Keratinocyte (primary cell): ENCODE measurements around the gene TXNL4A. TPM values are rescaled to one million over a fixed set of nuclear protein-coding genes. Genes with fewer than 3 reads are reported as not detected.
A peak's percentile ranks its signal among the peaks of the same experiment; 100 is the strongest.

Experiments used
- DNase-seq: peaks from one replicate; pipeline ENCODE4 v3.0.0-alpha.2; 2011; ENCODE audit warnings: low read depth, missing footprints, low spot score
- FAIRE-seq: peaks from 2 replicates; lab custom pipeline; 2011; peaks lifted over from hg19 to GRCh38; lab: Jason Lieb, UNC
- H2AFZ ChIP-seq: 2 replicates; pipeline ENCODE4 v1.6.0; 2012; ENCODE audit warnings: low read length, control low read depth, inconsistent platforms; ENCODE audit not compliant: control insufficient read depth
- H3K27ac ChIP-seq: 2 replicates; pipeline ENCODE4 v1.5.1; 2011; ENCODE audit warnings: low read length; ENCODE audit not compliant: control insufficient read depth, insufficient read depth
- H3K27me3 ChIP-seq: 3 replicates; pipeline ENCODE4 v1.6.0; 2011; ENCODE audit warnings: low read length; ENCODE audit not compliant: control insufficient read depth, insufficient read depth; ENCODE audit errors: extremely low read depth
- H3K36me3 ChIP-seq, 2 experiments: 2 replicates in 1 of 2; 3 replicates in 1 of 2; pipeline ENCODE4 v1.5.1; 2011; ENCODE audit warnings: low read length in 2 of 2, mild to moderate bottlenecking in 1 of 2; ENCODE audit not compliant: control insufficient read depth in 2 of 2, insufficient read depth in 2 of 2; ENCODE audit errors: extremely low read depth in 1 of 2
- H3K4me1 ChIP-seq: 3 replicates; pipeline ENCODE4 v1.5.1; 2011; ENCODE audit warnings: low read length; ENCODE audit not compliant: control insufficient read depth, insufficient read depth; ENCODE audit errors: extremely low read depth
- H3K4me2 ChIP-seq: 3 replicates; pipeline ENCODE4 v1.6.0; 2011; ENCODE audit warnings: low read depth, low read length; ENCODE audit not compliant: control insufficient read depth, insufficient read depth; ENCODE audit errors: extremely low read depth
- H3K4me3 ChIP-seq, 3 experiments: fragments of 200-600 bp in 1 of 3; sonication (generic) in 1 of 3; 2 replicates in 2 of 3; 3 replicates in 1 of 3; pipeline ENCODE4 v1.5.1; 2011 to 2016; ENCODE audit warnings: low read length in 3 of 3, mild to moderate bottlenecking in 3 of 3, control low read depth in 2 of 3, inconsistent platforms in 1 of 3, low read depth in 1 of 3, mixed read lengths in 1 of 3, mixed run types in 1 of 3, moderate library complexity in 1 of 3; ENCODE audit not compliant: control insufficient read depth in 2 of 3, insufficient read depth in 2 of 3; ENCODE audit errors: extremely low read depth in 1 of 3
- H3K79me2 ChIP-seq: 2 replicates; pipeline ENCODE4 v1.6.0; 2012; ENCODE audit warnings: low read length; ENCODE audit not compliant: control insufficient read depth, insufficient read depth
- H3K9ac ChIP-seq: 3 replicates; pipeline ENCODE4 v1.6.0; 2011; ENCODE audit warnings: low read length; ENCODE audit not compliant: control insufficient read depth, insufficient read depth; ENCODE audit errors: extremely low read depth
- H3K9me1 ChIP-seq: 3 replicates; pipeline ENCODE4 v1.6.0; 2011; ENCODE audit warnings: low read length; ENCODE audit not compliant: control insufficient read depth, insufficient read depth; ENCODE audit errors: extremely low read depth
- H3K9me3 ChIP-seq: 2 replicates; pipeline ENCODE4 v1.5.1; 2012; ENCODE audit warnings: low read depth, low read length; ENCODE audit not compliant: control insufficient read depth
- H4K20me1 ChIP-seq: 3 replicates; pipeline ENCODE4 v1.6.0; 2011; ENCODE audit warnings: low read length; ENCODE audit not compliant: control insufficient read depth, insufficient read depth; ENCODE audit errors: extremely low read depth
- EZH2 ChIP-seq: IDR thresholded peaks from one replicate; pipeline ENCODE4 v1.6.1; 2012; ENCODE audit warnings: inconsistent platforms, mild to moderate bottlenecking, low read length, moderate library complexity
- dilution Hi-C: fragments of 300-500 bp; cut with MboI; formaldehyde crosslinking; loops from one replicate; pipeline ENCODE4 v1.7.0; 2020; ENCODE audit warnings: low sequenced_read_pairs; ENCODE audit not compliant: extremely low pct_ligation_motif_present
- polyA plus RNA-seq, 5 experiments: library from polyadenylated mRNA; depleted of rRNA in 3 of 5; stranded (reverse) in 3 of 5; stranded (forward) in 1 of 5; unstranded in 1 of 5; fragments of >200 nt; gene quantifications; 1 replicate in 1 of 5; 2 replicates in 3 of 5; 3 replicates in 1 of 5; pipeline versions ENCODE4 v1.2.1 to v1.2.3, GENCODE V29; 2011 to 2012; ENCODE audit warnings: missing spikeins in 2 of 5, low read depth in 1 of 5, low replicate concordance in 1 of 5
- TF ChIP-seq, protein P1 (sequence below), 3 experiments: IDR thresholded peaks in 1 of 3; conservative IDR thresholded peaks in 1 of 3; optimal IDR thresholded peaks in 1 of 3; 2 replicates in 2 of 3; 3 replicates in 1 of 3; pipeline versions ENCODE3 to v1.5.1; 2011; ENCODE audit warnings: low read length in 3 of 3, mild to moderate bottlenecking in 3 of 3, moderate library complexity in 2 of 3, control low read depth in 1 of 3, inconsistent platforms in 1 of 3; ENCODE audit not compliant: insufficient read depth in 2 of 3; ENCODE audit errors: extremely low read depth in 1 of 3

The TXNL4A gene
- polyA plus RNA-seq, 1 donor (not counting 4 experiments of a cell fraction or from before 2014, with no cell fraction given) = 142 TPM

DNA sequence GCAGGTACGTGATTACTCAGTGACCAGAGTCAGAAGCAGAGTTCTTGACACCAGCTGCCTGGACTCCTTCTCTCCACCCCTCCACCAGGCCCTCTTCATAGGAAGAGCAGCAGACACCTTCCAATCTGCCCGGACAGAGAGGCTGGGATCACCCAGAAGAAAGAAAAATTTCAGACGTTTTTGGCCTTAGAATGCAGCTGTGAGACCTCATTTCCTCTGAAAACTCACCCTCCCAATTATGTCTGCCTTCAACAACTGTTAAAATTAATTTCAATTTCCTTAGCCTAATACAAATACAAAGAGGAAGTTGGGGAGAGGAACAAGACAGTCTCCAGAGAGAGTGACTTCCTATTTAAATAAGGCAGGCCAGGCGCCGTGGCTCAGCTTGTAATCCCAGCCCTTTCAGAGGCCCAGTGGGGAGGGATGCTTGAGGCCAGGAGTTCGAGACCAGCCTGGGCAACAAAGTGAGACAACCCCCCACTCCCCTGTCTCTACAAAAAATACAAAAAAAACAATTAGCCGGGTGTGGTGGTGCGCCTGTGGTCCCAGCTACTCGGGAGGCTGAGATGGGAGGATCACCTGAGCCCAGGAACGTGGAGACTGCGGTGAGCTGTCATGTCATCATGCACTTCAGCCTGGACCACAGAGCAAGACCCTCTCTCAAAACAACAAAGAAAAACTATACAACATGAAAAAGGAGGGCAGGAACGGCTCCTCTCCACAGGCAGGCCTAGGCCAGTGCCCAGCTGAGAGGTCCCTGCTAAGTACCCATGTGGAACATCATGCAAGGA lies 38.5 kb downstream of the TXNL4A start:
- no peaks in the 10 kb centered on the region for H3K9me3 ChIP-seq
- peaks cover 3% of the 10 kb centered on the region for H4K20me1 ChIP-seq
- DNase-seq (no peak), FAIRE-seq (no peak)
- peak overlapping the region; percentile 81 for H3K4me2 ChIP-seq
- TF ChIP-seq, protein P1, sequence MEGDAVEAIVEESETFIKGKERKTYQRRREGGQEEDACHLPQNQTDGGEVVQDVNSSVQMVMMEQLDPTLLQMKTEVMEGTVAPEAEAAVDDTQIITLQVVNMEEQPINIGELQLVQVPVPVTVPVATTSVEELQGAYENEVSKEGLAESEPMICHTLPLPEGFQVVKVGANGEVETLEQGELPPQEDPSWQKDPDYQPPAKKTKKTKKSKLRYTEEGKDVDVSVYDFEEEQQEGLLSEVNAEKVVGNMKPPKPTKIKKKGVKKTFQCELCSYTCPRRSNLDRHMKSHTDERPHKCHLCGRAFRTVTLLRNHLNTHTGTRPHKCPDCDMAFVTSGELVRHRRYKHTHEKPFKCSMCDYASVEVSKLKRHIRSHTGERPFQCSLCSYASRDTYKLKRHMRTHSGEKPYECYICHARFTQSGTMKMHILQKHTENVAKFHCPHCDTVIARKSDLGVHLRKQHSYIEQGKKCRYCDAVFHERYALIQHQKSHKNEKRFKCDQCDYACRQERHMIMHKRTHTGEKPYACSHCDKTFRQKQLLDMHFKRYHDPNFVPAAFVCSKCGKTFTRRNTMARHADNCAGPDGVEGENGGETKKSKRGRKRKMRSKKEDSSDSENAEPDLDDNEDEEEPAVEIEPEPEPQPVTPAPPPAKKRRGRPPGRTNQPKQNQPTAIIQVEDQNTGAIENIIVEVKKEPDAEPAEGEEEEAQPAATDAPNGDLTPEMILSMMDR (optimal IDR thresholded peaks at IDR 0.05 in 1 of 3, IDR thresholded peaks at IDR 0.05 in 1 of 3, conservative IDR thresholded peaks at IDR 0.05 in 1 of 3; ENCODE audit: extremely low read depth in 1 of 3, insufficient read depth in 2 of 3, low read length in 3 of 3) = no peak
- TF ChIP-seq EZH2 = no peak
- peaks cover 47% of the 10 kb centered on the region for H3K79me2 ChIP-seq
- peaks cover 4% of the 10 kb centered on the region for H3K9me1 ChIP-seq
- peak overlapping the region; percentile 73 to 81 (median 80) for H3K4me3 ChIP-seq
- peak overlapping the region; percentile 70 for H3K9ac ChIP-seq
- peaks cover 12% of the 10 kb centered on the region for H3K4me1 ChIP-seq
- dilution Hi-C loops = no loop called here
- H3K36me3 ChIP-seq = peaks cover 16 to 19% of the 10 kb centered on the region in 2 experiments
- no peak overlapping the region for H2AFZ ChIP-seq
- no peaks in the 10 kb centered on the region for H3K27me3 ChIP-seq
- H3K27ac ChIP-seq = peak overlapping the region; percentile 17

GRCh38 chr18:79948719-79949411 lies 39.5 kb downstream of the TXNL4A start:
- peaks cover 4% of the 10 kb centered on the region for H3K9me1 ChIP-seq
- H3K4me2 ChIP-seq = no peak overlapping the region
- no peak overlapping the region for H2AFZ ChIP-seq
- FAIRE-seq = no peak
- no peak overlapping the region for H3K4me3 ChIP-seq
- peaks cover 12% of the 10 kb centered on the region for H3K4me1 ChIP-seq
- DNase-seq = no peak
- no peaks in the 10 kb centered on the region for H3K9me3 ChIP-seq
- H3K36me3 ChIP-seq = peaks cover 16 to 17% of the 10 kb centered on the region in 2 experiments
- no peak for TF ChIP-seq EZH2
- TF ChIP-seq, protein P1 (optimal IDR thresholded peaks at IDR 0.05 in 1 of 3, IDR thresholded peaks at IDR 0.05 in 1 of 3, conservative IDR thresholded peaks at IDR 0.05 in 1 of 3; ENCODE audit: extremely low read depth in 1 of 3, insufficient read depth in 2 of 3, low read length in 3 of 3) = no peak
- peaks cover 58% of the 10 kb centered on the region for H3K79me2 ChIP-seq
- H3K27me3 ChIP-seq = no peaks in the 10 kb centered on the region
- peaks cover 3% of the 10 kb centered on the region for H4K20me1 ChIP-seq
- no peak overlapping the region for H3K9ac ChIP-seq
- dilution Hi-C loops = no loop called here
- no peak overlapping the region for H3K27ac ChIP-seq
